ENCODE data around the gene GNB1.

The GNB1 gene

GRCh38 chr1:1804301-1804700 is 86.6 kb downstream of the GNB1 start:
- TF ChIP-seq GATA1 (IDR thresholded peaks at IDR 0.05; ENCODE audit: low read depth, low read length) (no peak), POLR2A (IDR thresholded peaks at IDR 0.05; ENCODE audit: low read length) (no peak)
- no peak for DNase-seq

GRCh38 chr1:1802871-1803270 is 88.0 kb downstream of the GNB1 start:
- no peak for TF ChIP-seq GATA1 (IDR thresholded peaks at IDR 0.05; ENCODE audit: low read depth, low read length)
- no peak for TF ChIP-seq POLR2A (IDR thresholded peaks at IDR 0.05; ENCODE audit: low read length)
- no peak for DNase-seq

- TF ChIP-seq GATA1 (IDR thresholded peaks at IDR 0.05; ENCODE audit: low read depth, low read length) (no peak), POLR2A (IDR thresholded peaks at IDR 0.05; ENCODE audit: low read length) (no peak)
- no peak for DNase-seq
Measured at GRCh38 chr1:1799716-1800115, 91.2 kb downstream of the GNB1 start.

GRCh38 chr1:1797731-1798341 is 93.1 kb downstream of the GNB1 start:
- DNase-seq = no peak
- TF ChIP-seq GATA1 (IDR thresholded peaks at IDR 0.05; ENCODE audit: low read depth, low read length) (no peak), POLR2A (IDR thresholded peaks at IDR 0.05; ENCODE audit: low read length) (no peak)

GRCh38 chr1:1796466-1796865 is 94.4 kb downstream of the GNB1 start:
- peak in 1 of 2 experiments; percentile 10 for DNase-seq

GRCh38 chr1:1794999-1795398 is 95.9 kb downstream of the GNB1 start:
- DNase-seq = no peak
- TF ChIP-seq POLR2A (IDR thresholded peaks at IDR 0.05; ENCODE audit: low read length) (no peak), GATA1 (IDR thresholded peaks at IDR 0.05; ENCODE audit: low read depth, low read length) (no peak)

More at GRCh38 chr1:1796466-1796865, 94.4 kb downstream of the GNB1 start:
- no peak for TF ChIP-seq GATA1 (IDR thresholded peaks at IDR 0.05; ENCODE audit: low read depth, low read length)
- TF ChIP-seq POLR2A (IDR thresholded peaks at IDR 0.05; ENCODE audit: low read length) = no peak

GRCh38 chr1:1793481-1794244 is 97.2 kb downstream of the GNB1 start:
- no peak for TF ChIP-seq POLR2A (IDR thresholded peaks at IDR 0.05; ENCODE audit: low read length)
- TF ChIP-seq GATA1 (IDR thresholded peaks at IDR 0.05; ENCODE audit: low read depth, low read length) = no peak

GRCh38 chr1:1788646-1789431 is 102.0 kb downstream of the GNB1 start:
- peak; percentile 54 to 71 for DNase-seq
- no peak for TF ChIP-seq GATA1 (IDR thresholded peaks at IDR 0.05; ENCODE audit: low read depth, low read length)
- TF ChIP-seq POLR2A (IDR thresholded peaks at IDR 0.05; ENCODE audit: low read length) = no peak

More at GRCh38 chr1:1793481-1794244, 97.2 kb downstream of the GNB1 start:
- DNase-seq = no peak

GRCh38 chr1:1788136-1788535 is 102.8 kb downstream of the GNB1 start:
- TF ChIP-seq POLR2A (IDR thresholded peaks at IDR 0.05; ENCODE audit: low read length) = no peak
- TF ChIP-seq GATA1 (IDR thresholded peaks at IDR 0.05; ENCODE audit: low read depth, low read length) = no peak
- DNase-seq = no peak

GRCh38 chr1:1786836-1787605 is 103.9 kb downstream of the GNB1 start:
- DNase-seq = no peak

GRCh38 chr1:1785666-1786065 is 105.2 kb downstream of the GNB1 start:
- no peak for DNase-seq
- TF ChIP-seq POLR2A (IDR thresholded peaks at IDR 0.05; ENCODE audit: low read length) (no peak), GATA1 (IDR thresholded peaks at IDR 0.05; ENCODE audit: low read depth, low read length) (no peak)

More at GRCh38 chr1:1786836-1787605, 103.9 kb downstream of the GNB1 start:
- TF ChIP-seq GATA1 (IDR thresholded peaks at IDR 0.05; ENCODE audit: low read depth, low read length) (no peak), POLR2A (IDR thresholded peaks at IDR 0.05; ENCODE audit: low read length) (no peak)

- DNase-seq = no peak
- TF ChIP-seq POLR2A (IDR thresholded peaks at IDR 0.05; ENCODE audit: low read length) = no peak
- TF ChIP-seq GATA1 (IDR thresholded peaks at IDR 0.05; ENCODE audit: low read depth, low read length) = no peak
Measured at GRCh38 chr1:1784933-1785332, 106.0 kb downstream of the GNB1 start.

- no peak for DNase-seq
- TF ChIP-seq POLR2A (IDR thresholded peaks at IDR 0.05; ENCODE audit: low read length) = no peak
Measured at GRCh38 chr1:1783320-1783719, 107.6 kb downstream of the GNB1 start.

All from erythroblast (primary cell).